ENCODE measurements around the gene MEGF11.

Gene MEGF11

GRCh38 chr15:66239514-66239913 is 14.0 kb downstream of the MEGF11 start:
- no peak for DNase-seq (ENCODE audit: low read depth)

DNA sequence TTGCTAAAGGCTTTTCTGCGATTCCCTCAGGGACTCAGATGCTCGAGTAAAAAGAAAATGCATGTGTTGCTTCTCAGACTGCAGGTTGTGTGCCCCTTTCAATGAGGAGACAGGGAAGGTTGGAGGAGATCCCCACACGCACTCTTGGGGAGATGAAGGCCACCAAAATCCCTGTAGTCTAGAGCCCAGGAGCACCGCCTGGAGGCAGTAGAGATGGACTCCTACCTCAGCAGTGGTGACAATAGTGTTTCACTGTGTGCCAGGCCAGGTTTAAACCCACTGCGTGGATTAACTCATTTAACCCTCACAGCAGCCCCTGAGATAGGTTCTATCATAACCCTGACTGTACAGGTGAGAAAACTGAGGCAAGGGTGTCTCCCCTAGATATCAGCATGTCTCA is 15.2 kb downstream of the MEGF11 start:
- DNase-seq (ENCODE audit: low read depth), result no peak

GRCh38 chr15:66237513-66238235 is 15.9 kb downstream of the MEGF11 start:
- no peak for DNase-seq (ENCODE audit: low read depth)

DNA sequence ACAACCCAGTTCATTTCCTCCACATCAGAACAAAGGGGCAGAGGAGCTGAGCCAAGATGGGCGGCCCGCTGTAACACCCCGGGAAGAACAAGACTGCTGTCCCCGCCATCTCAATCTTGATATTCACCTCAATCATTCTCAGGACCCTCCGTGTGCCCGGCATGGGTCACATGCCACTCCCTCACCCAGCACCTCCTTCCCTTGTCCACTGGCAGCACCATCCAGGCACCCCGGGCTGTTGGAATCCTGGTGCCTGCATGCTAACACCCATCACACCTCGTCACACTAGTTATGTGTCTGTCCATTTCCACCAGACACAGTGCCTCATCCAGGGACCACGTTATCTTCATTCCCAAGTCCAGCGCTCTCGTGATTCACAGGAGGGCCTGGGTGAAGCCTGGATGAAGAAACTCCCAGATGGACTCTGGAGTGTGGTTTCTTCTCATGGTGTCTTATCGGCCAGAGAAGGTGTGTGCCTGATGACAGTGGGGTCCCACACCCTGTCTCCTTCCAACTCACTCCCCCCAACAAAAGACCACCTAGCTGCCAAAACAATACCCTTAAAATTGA is 16.7 kb downstream of the MEGF11 start:
- DNase-seq (ENCODE audit: low read depth), result no peak

GRCh38 chr15:66235866-66236265 is 17.7 kb downstream of the MEGF11 start:
- DNase-seq (ENCODE audit: low read depth), result no peak

DNA sequence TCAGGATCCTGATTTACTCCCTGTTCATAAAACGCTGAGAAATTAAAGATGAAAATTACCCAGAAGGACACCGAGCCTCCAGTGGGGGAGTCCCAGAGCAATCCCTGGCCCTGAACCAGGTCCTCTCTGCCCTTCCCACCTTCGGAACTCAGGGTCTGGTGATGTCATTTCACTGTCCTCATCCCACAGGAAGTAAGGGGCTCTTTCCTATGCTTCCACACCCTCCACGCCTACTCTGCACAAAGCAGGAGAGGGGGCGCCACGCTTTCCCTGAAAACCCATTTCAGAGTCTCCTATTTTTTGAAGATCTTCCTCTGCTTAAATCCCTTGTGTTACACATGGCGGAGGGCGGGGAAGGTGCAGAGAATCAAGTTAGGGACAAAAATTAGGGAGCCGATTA is 18.8 kb downstream of the MEGF11 start:
- no peak for DNase-seq (ENCODE audit: low read depth)

DNA sequence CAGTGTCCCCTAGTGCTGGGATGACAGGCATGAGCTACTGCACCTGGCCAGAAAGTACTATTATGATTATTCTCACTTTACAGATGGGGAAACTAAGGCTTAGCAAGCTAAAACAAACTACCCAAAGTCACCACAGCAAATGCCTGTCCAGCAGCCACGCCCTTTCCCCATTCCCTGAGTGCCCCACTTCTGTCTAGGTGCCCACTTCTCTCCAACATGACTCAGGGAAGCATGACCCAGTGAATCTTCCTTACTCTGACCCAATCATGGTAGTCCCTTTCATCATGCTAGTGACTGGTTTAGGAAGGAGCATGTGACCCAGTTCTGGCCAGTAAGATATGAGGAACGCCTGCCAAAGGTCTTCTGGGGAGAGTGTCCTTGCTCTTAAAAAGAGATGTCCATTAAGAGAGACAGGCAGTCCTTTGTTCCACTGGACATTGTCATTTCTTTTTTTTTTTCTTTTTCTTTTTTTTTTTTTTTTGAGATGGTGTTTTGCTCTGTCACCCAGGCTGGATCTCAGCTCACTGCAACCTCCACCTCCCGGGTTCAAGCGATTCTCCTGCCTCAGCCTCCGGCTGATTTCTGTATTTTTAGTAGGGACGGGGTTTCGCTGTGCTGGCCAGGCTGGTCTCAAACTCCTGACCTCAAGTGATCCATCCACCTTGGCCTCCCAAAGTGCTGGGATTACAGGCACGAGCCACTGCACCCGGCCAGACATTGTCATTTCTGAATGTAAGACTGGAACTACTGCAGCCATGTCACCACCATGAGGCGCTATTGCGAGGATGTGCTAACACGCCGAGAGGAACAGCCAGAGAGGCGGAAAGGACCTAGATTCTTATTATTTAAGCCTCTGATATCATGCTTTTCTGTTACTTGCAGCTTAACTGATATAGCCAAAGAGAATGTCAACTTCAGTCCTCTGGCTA is 19.8 kb downstream of the MEGF11 start:
- DNase-seq (ENCODE audit: low read depth), result no peak

DNA sequence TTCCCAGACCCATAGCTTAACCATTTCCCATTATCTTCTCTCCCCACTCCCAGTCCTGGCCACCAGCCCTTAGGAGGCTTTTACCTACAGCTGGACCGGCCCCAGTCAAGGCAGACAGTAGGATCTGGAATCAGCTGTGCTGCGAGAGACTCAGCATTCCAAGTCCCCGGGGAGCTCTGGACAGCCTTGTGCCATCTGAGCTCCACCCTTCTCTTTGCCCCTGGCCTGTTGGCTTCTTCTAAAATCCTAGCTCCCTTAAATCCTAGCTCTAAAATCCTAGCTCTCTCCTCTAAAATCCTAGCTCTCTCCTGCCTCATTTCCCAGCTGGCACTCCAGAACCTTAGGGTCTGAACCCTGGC is 21.3 kb downstream of the MEGF11 start:
- no peak for DNase-seq (ENCODE audit: low read depth)

DNA sequence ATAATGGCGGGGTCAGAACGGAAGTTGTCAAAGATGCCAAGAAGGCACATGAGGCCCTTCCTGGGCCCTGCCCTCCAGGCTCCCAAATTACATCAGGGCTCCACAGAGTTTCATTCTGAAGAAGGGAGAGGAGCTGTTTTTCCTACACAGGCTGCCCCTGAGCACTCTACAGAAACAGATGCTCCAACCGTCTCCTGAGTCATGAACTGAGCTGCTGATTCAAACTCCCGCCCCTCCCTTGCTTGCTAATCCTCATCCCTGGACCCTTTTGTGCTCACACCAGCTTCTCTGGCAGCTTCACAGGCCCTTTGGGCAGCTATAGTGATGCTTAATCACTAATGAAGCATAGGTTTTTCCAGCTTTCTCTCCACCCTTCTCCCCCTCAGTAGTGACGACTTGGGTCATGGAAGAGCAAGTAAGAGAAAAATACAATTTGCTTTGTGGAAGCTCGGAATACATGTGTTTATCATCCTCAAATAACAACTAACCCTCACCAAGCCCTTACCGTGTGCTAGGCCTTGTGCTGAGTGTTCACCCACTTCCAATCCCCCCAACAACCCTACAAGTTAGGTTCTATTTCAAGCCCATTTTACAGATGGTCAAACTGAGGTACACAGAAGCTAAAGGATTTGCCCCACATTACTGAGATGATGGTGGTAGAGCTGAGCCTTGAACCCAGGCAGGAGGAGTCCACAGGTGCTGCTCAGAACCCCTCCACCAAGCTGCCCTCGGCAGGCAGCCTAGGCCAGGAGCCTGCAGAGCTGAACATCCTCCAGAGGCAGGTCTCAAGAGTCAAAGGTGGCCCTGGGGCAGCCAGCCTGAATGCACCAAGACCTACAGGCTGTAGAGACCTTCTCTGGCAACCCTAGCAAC is 21.9 kb downstream of the MEGF11 start:
- DNase-seq (ENCODE audit: low read depth), result no peak

DNA sequence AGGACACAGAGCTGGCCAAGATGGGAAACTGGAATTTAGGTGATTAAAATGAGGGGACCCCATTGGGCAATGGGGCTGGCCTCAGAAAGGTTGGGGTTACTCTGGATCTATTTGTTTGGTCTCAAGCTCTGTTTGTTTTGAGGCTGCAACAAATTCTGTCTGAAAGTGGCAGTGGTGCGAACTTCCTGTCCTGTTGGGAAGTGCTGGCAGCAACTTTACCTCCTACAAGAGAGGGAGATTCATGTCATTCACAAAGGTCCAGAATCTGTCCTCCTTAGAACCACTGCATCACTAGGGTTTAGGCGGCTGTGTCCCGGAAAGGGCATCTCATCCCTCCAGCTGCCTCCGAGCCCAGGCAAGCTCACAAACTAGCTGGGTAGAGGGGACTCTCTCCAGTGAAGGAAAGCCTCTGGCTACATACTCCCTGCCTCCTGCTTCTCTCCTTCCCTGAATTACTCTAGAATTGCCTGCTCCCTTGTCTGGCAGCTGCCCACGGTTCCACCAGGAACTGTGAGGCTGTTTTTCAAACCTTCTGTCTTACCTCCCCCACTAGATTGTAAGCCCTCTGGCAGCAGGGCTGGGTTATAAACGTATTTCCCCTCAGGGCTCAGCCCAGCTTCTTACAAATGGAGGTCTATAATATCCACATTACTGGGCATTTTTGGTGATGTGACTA is 23.6 kb downstream of the MEGF11 start:
- DNase-seq (ENCODE audit: low read depth), result no peak

DNA sequence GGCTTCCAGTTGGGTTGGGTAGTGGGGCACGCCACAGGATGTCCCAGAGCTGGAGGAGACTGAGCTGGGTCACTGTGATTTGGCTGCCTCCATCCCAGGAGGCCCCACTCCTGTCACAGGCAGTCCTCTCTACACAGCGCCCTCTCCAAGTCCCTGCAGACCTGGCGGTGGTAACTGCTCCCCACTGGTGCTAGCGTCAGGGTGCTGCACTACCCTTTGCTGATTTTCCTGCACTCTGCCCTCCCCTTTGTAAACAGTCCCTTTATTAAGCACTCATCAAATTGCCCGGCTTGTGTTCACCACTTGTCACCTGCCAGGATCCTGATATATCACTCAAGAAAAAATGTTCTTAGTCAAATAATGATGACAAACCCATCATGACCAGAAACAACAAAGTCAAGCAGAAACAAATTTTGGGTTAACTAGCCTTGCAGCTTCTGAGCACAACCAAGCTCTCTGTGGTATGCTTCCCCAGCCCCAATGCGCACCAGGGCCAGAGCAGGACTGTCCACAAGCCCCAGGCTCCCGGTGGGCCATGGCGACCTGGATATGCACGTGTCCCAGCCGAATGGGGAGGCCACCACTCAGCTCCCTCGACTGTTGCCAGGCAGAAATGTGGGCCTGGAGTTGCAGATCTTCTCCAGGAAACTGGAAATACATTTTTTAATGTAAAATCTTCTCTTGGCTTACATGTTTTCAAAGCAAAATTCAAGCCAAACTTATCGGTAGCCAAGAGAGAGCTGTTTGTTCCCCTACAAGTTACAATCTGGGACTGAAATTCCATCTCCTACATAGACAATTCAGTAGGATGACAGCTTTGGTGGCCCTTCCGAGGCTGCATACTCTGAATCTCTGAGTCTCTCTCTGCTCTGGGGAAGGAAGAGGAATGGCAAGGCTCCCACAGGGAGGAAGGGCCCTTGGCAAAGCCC is 24.5 kb downstream of the MEGF11 start:
- no peak for DNase-seq (ENCODE audit: low read depth)

DNA sequence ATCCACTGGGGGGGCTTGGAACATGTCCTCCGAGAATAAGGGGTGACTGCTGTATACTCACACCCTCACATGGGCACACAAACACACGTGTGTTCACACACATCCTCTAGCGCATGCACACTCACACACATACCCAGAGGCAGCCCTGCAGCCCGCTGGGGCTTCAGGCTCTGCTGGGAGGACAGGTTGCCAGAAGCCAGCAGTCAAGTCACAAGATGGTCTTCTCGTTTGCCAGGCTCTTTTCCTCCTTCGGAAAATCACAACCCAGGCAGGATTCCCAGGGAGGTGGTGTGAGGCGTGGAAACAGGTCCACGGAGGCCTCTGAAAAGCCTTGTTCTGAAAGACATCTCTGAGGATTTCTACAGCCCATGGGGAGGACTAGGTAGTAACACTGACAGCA is 26.8 kb downstream of the MEGF11 start:
- DNase-seq (ENCODE audit: low read depth), result no peak

DNA sequence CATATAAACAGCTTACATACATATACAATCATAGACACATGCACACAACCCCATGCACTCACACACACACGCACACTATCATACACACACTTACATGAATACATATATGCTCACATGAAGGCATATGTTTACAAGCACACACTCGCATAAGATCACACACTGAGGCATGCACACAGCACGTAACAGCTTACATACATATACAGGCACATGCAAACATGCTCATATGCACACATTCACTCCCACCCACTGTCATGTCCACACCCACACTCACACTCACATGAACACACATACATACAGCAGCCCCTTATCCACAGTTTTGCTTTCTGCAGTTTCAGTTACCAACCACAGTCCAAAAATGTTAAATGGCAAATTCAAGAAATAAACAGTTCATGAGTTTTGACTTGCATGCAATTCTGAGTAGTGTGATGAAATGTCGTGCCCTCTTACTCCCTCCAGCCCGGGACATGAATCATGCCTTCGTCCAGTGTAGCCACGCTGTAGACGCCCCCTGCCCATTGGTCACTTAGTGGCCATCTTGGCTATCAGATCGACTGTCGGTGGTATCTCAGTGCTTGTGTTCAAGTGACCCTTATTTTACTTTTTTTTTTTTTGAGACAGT is 27.8 kb downstream of the MEGF11 start:
- DNase-seq (ENCODE audit: low read depth), result no peak

DNA sequence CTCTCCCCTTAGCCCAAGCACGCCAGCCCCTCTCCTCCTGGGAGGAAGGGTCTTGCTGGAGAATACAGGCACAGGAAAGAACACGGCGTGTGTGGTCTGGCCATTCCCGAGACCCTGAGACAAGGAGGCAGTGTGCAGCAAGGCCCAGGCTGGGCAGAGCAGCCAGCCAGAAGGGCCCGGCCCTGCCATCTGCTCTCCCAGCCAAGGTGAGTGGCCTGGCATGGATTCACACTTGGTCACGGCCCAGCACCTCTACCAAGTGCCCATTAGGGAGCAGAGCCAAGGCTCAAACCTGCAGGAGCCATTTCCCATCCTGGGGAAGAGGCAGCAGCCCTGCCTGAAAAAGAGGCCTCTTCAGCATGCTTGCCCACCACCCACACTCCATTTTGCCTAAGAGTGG is 28.6 kb downstream of the MEGF11 start:
- no peak for DNase-seq (ENCODE audit: low read depth)

DNA sequence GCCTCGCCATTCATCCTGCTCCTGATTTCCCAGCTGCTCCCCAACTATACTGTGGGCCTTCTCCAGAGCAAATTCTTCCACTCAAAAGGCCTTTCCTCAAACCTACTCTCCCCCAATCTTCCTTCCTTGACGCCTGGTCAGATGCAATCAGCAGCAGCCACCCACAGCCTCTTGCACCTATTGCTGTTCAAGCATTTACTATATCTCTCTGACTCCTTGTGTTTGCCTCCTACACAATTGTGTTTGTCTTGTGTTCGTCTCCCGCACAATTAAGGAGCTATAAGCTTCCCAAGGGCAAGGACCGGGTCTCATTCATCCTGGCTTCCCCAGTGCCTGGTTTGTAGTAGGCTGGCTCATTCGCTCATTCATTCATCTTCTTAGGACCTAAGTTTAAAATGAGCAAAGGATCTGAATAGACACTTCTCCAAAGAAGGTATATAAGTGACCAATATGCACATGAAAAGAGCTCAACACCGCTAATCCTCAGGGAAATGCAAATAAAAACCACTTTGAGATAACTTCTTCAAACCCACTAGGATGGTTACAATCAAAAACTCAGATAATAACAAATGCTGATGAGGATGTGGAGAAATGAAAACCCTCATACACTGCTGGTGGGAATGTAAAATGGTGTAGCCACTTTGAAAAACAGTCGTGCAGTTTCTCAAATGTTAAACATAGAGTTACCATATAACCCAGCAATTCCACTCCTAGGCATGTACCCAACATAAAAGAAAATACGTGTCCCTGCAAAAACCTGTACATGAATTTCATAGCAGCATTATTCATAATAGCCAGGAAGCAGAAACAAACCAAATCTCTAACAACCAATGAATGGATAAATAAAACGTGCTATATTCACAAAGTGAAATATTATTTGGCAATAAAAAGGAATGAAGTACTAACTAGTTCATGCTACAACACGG is 31.0 kb downstream of the MEGF11 start:
- DNase-seq (ENCODE audit: low read depth), result no peak

DNA sequence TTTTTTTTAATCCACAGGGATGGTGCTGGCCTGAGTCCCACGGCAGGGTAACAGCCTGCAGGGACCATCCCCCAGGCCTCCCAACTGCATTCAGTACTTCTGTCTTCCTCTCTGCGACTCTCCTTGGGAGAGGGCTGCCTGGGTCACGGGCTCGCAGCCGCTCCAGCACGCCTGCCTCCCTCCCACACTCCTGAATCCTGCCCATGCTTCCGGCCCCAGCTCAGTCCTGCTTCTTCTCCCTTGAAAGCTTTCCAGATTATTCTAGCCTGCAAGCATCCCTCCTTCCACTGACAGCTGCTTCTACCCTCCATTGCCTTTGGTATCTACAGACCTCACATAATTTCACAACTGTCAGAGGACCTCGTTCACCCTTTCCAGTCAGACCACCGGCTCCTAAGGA is 32.4 kb downstream of the MEGF11 start:
- no peak for DNase-seq (ENCODE audit: low read depth)

GRCh38 chr15:66220601-66221000 is 32.9 kb downstream of the MEGF11 start:
- DNase-seq (ENCODE audit: low read depth), result no peak

- no peak for DNase-seq (ENCODE audit: low read depth)
These were observed 34.2 kb downstream of the MEGF11 start for GRCh38 chr15:66219339-66219738.

GRCh38 chr15:66216806-66217205 is 36.7 kb downstream of the MEGF11 start:
- DNase-seq (ENCODE audit: low read depth), result no peak

Measured in T-helper 22 cell (primary cell).